Activated naive CD8-positive, alpha-beta T cell treated with anti-CD3 and anti-CD28 coated beads for 36 hours (primary cell): ENCODE data around the gene DDX39B. TPM values are rescaled to one million over a fixed set of nuclear protein-coding genes. Genes with fewer than 3 reads are reported as not detected.

Experiments used
- total RNA-seq, 2 experiments: library from RNA; stranded (reverse); gene quantifications; one replicate each; pipeline ENCODE4 v1.2.3, GENCODE V29; 2021

DDX39B gene
- total RNA-seq, 2 experiments from 2014 or later: 570 to 580 TPM

Other genes with a start within 250 kb of the DDX39B start
- gene HLA-B, start 184.8 kb downstream of the DDX39B start, total RNA-seq: 1,000 to 10,000 TPM; 2,753 to 2,773 TPM
- gene MICA, start 138.4 kb downstream of the DDX39B start, total RNA-seq: 10 to 100 TPM; 10.5 to 11.3 TPM
- 10 to 100 TPM; 17.7 to 18.5 TPM for gene MICB, start 43.9 kb downstream of the DDX39B start, total RNA-seq
- not detected for gene MCCD1, start 13.0 kb downstream of the DDX39B start, total RNA-seq
- gene ATP6V1G2, start 4.6 kb upstream of the DDX39B start, total RNA-seq: 1 to 10 TPM; 1.0 to 1.5 TPM
- gene NFKBIL1, start 5.6 kb upstream of the DDX39B start, total RNA-seq: 10 to 100 TPM; 10.6 TPM
- gene LTA, start 30.3 kb upstream of the DDX39B start, total RNA-seq: 100 to 1,000 TPM; 328 to 335 TPM
- gene TNF, start 33.6 kb upstream of the DDX39B start, total RNA-seq: 100 to 1,000 TPM; 114 to 115 TPM
- 100 to 1,000 TPM; 273 TPM for gene LTB, start 40.4 kb upstream of the DDX39B start, total RNA-seq
- gene LST1, start 44.3 kb upstream of the DDX39B start, total RNA-seq: 10 to 100 TPM; 29.1 TPM
- gene NCR3, start 51.0 kb upstream of the DDX39B start, total RNA-seq: 10 to 100 TPM; 28.7 to 31.2 TPM
- gene AIF1, start 73.2 kb upstream of the DDX39B start, total RNA-seq: 100 to 1,000 TPM; 150 to 157 TPM
- gene PRRC2A, start 78.7 kb upstream of the DDX39B start, total RNA-seq: 100 to 1,000 TPM; 244 to 252 TPM
- gene BAG6, start 110.7 kb upstream of the DDX39B start, total RNA-seq: 100 to 1,000 TPM; 244 to 246 TPM
- 1 to 10 TPM; 5.1 to 5.7 TPM for gene APOM, start 113.9 kb upstream of the DDX39B start, total RNA-seq
- 10 to 100 TPM; 10.8 to 11.1 TPM for gene C6orf47, start 118.8 kb upstream of the DDX39B start, total RNA-seq
- 10 to 100 TPM; 33.3 to 37.0 TPM for gene GPANK1, start 123.0 kb upstream of the DDX39B start, total RNA-seq
- 100 to 1,000 TPM; 297 to 307 TPM for gene CSNK2B, start 124.1 kb upstream of the DDX39B start, total RNA-seq
- gene LY6G5B, start 128.0 kb upstream of the DDX39B start, total RNA-seq: 10 to 100 TPM; 17.6 to 21.4 TPM
- 1 to 10 TPM; 2.3 to 2.4 TPM for gene LY6G5C, start 139.1 kb upstream of the DDX39B start, total RNA-seq
- gene ABHD16A, start 161.3 kb upstream of the DDX39B start, total RNA-seq: 10 to 100 TPM; 33.3 to 35.8 TPM
- not detected for gene LY6G6F, start 164.9 kb upstream of the DDX39B start, total RNA-seq
- not detected for gene LY6G6D, start 173.3 kb upstream of the DDX39B start, total RNA-seq
- gene LY6G6C, start 179.7 kb upstream of the DDX39B start, total RNA-seq: not detected
- gene MPIG6B, start 181.4 kb upstream of the DDX39B start, total RNA-seq: under 1 TPM; 0.16 to 0.56 TPM
- 1 to 10 TPM; 3.5 to 3.8 TPM for gene DDAH2, start 187.3 kb upstream of the DDX39B start, total RNA-seq
- gene CLIC1, start 194.5 kb upstream of the DDX39B start, total RNA-seq: 100 to 1,000 TPM; 328 to 329 TPM
- gene MSH5, start 198.0 kb upstream of the DDX39B start, total RNA-seq: 10 to 100 TPM; 48.1 to 53.4 TPM
- 1 to 10 TPM; 7.6 to 9.5 TPM for gene SAPCD1, start 220.7 kb upstream of the DDX39B start, total RNA-seq
- gene VWA7, start 235.3 kb upstream of the DDX39B start, total RNA-seq: 1 to 10 TPM; 1.6 to 1.7 TPM